Vagina (tissue), 2 donors: ENCODE measurements around the gene BACH1. TPM values are rescaled to one million over a fixed set of nuclear protein-coding genes. Genes with fewer than 3 reads are reported as not detected.
"Not testable (repeated sequence)": the region's sequence is repeated elsewhere in the genome, so short reads cannot be mapped to it uniquely, and the experiment has no call there.

Experiments
- DNase-seq, 2 donors: peaks; one replicate each; pipeline ENCODE4 v3.0.0-alpha.2; 2017; ENCODE audit errors: extremely low spot score in 2 of 2
- H3K27ac ChIP-seq: fragments of 200-600 bp; sonication (generic); one replicate; pipeline ENCODE4 v1.5.1; 2019
- H3K27me3 ChIP-seq: fragments of 200-600 bp; sonication (generic); one replicate; pipeline ENCODE4 v1.5.1; 2019
- H3K36me3 ChIP-seq, 2 donors: fragments of 200-600 bp; sonication (generic); one replicate each; pipeline ENCODE4 v1.5.1; 2017 to 2019
- H3K4me1 ChIP-seq: fragments of 200-600 bp; sonication (generic); one replicate; pipeline ENCODE4 v1.5.1; 2019
- H3K4me3 ChIP-seq, 2 donors: fragments of 200-600 bp; sonication (generic); 1 replicate in 1 of 2; 2 replicates in 1 of 2; pipeline ENCODE4 v1.5.1; 2016 to 2019
- H3K9me3 ChIP-seq: fragments of 200-600 bp; sonication (generic); one replicate; pipeline ENCODE4 v1.5.1; 2019
- CTCF ChIP-seq, 3 experiments: fragments of 450-650 bp in 2 of 3; fragments of 200-600 bp in 1 of 3; sonication (generic) in 1 of 3; IDR thresholded peaks; one replicate each; pipeline ENCODE4 v1.5.1; 2017 to 2019; ENCODE audit warnings: antibody characterized with exemption in 3 of 3, mild to moderate bottlenecking in 2 of 3, moderate library complexity in 2 of 3
- POLR2A ChIP-seq, 2 donors: fragments of 450-650 bp; IDR thresholded peaks; one replicate each; pipeline ENCODE4 v1.6.1; 2017; ENCODE audit warnings: antibody characterized with exemption in 2 of 2, mild to moderate bottlenecking in 2 of 2, moderate library complexity in 2 of 2
- POLR2AphosphoS5 ChIP-seq, 2 donors: sonication (generic); formaldehyde crosslinking; IDR thresholded peaks; one replicate each; pipeline ENCODE4 v1.9.0; 2017; ENCODE audit warnings: antibody characterized with exemption in 2 of 2, mild to moderate bottlenecking in 2 of 2, low read depth in 1 of 2; ENCODE audit not compliant: insufficient read depth in 1 of 2
- intact Hi-C: fragments of 100-400 bp; cut with DNase I; formaldehyde crosslinking; loops from one replicate; pipeline ENCODE4 v1.15.1; 2023
- total RNA-seq: library from RNA; depleted of rRNA; stranded (reverse); fragments of >200 nt; gene quantifications from one replicate; pipeline ENCODE4 v1.2.3, GENCODE V29; 2016

BACH1 gene
- total RNA-seq, 1 donor from 2014 or later: 33.1 TPM

- no peak for DNase-seq
- intact Hi-C loops: no loop called here
- Histone ChIP-seq H3K27ac (no peak overlapping the region), H3K36me3 (no peaks in the 10 kb centered on the region), H3K4me3 (no peak overlapping the region), H3K9me3 (no peaks in the 10 kb centered on the region), H3K4me1 (no peaks in the 10 kb centered on the region), H3K27me3 (no peaks in the 10 kb centered on the region)
- TF ChIP-seq CTCF (IDR thresholded peaks at IDR 0.05) (no peak), POLR2A (IDR thresholded peaks at IDR 0.05) (no peak), POLR2AphosphoS5 (IDR thresholded peaks at IDR 0.05; ENCODE audit: insufficient read depth in 1 of 2, low read depth in 1 of 2) (no peak)
These were observed 19.2 kb upstream of the BACH1 start for GRCh38 chr21:29279558-29279957.

- DNase-seq, H3K4me3 ChIP-seq, intact Hi-C loops, H3K9me3 ChIP-seq, H3K27ac ChIP-seq, H3K4me1 ChIP-seq, H3K36me3 ChIP-seq, H3K27me3 ChIP-seq: not testable (repeated sequence)
These were observed 16.9 kb upstream of the BACH1 start for GRCh38 chr21:29281801-29282200.

GRCh38 chr21:29287383-29287782 lies 11.3 kb upstream of the BACH1 start:
- Histone ChIP-seq H3K36me3 (no peaks in the 10 kb centered on the region), H3K27ac (no peak overlapping the region), H3K4me1 (no peaks in the 10 kb centered on the region), H3K9me3 (no peaks in the 10 kb centered on the region), H3K4me3 (no peak overlapping the region), H3K27me3 (no peaks in the 10 kb centered on the region)
- no peak for DNase-seq
- no peak for TF ChIP-seq POLR2AphosphoS5 (IDR thresholded peaks at IDR 0.05; ENCODE audit: insufficient read depth in 1 of 2, low read depth in 1 of 2)
- TF ChIP-seq POLR2A (IDR thresholded peaks at IDR 0.05): no peak
- no peak for TF ChIP-seq CTCF (IDR thresholded peaks at IDR 0.05)
- intact Hi-C loops: no loop called here

- Histone ChIP-seq H3K36me3 (no peaks in the 10 kb centered on the region), H3K4me3 (no peak overlapping the region), H3K4me1 (no peaks in the 10 kb centered on the region), H3K27ac (no peak overlapping the region), H3K27me3 (no peaks in the 10 kb centered on the region), H3K9me3 (no peaks in the 10 kb centered on the region)
- intact Hi-C loops: no loop called here
- DNase-seq: no peak
- TF ChIP-seq POLR2A (IDR thresholded peaks at IDR 0.05) (no peak), POLR2AphosphoS5 (IDR thresholded peaks at IDR 0.05; ENCODE audit: insufficient read depth in 1 of 2, low read depth in 1 of 2) (no peak), CTCF (IDR thresholded peaks at IDR 0.05) (no peak)
These were observed 10.5 kb upstream of the BACH1 start for GRCh38 chr21:29288239-29288638.

GRCh38 chr21:29289317-29289716 lies 9.4 kb upstream of the BACH1 start:
- Histone ChIP-seq H3K4me1 (no peaks in the 10 kb centered on the region), H3K9me3 (no peaks in the 10 kb centered on the region)
- intact Hi-C loops: no loop called here

More at GRCh38 chr21:29289317-29289716, 9.4 kb upstream of the BACH1 start:
- TF ChIP-seq POLR2A (IDR thresholded peaks at IDR 0.05): no peak
- TF ChIP-seq POLR2AphosphoS5 (IDR thresholded peaks at IDR 0.05; ENCODE audit: insufficient read depth in 1 of 2, low read depth in 1 of 2): no peak
- no peak for TF ChIP-seq CTCF (IDR thresholded peaks at IDR 0.05)
- Histone ChIP-seq H3K36me3 (no peaks in the 10 kb centered on the region), H3K4me3 (no peak overlapping the region), H3K27ac (no peak overlapping the region), H3K27me3 (no peaks in the 10 kb centered on the region)
- no peak for DNase-seq
